CD4-positive, alpha-beta memory T cell (primary cell): ENCODE data around the gene BCAR1. TPM values are rescaled to one million over a fixed set of nuclear protein-coding genes. Genes with fewer than 3 reads are reported as not detected.

Experiments
- CTCF ChIA-PET: fragments of 350-600 bp; sonication (Branson Sonifier 250); formaldehyde crosslinking; loops from one replicate; lab custom pipeline; 2021; ENCODE audit warnings: inconsistent platforms; ENCODE audit not compliant: partially characterized antibody; lab: Charles Lee
- POLR2A ChIA-PET: fragments of 350-600 bp; sonication (Branson Sonifier 250); formaldehyde crosslinking; loops from one replicate; lab custom pipeline; 2021; ENCODE audit not compliant: partially characterized antibody; lab: Charles Lee
- DNase-seq, 5 donors: peaks; one replicate each; pipeline versions ENCODE4 v3.0.0 to v3.0.0-alpha.2; 2020 to 2022; ENCODE audit warnings: mixed read lengths in 1 of 5
- H3K27ac ChIP-seq: one replicate; pipeline ENCODE4 v1.7.0; 2013; ENCODE audit warnings: low read depth, low read length
- H3K27me3 ChIP-seq: 2 replicates; pipeline ENCODE4 v1.7.0; 2013; ENCODE audit warnings: mild to moderate bottlenecking, low read length, moderate library complexity; ENCODE audit not compliant: insufficient read depth
- H3K36me3 ChIP-seq: 2 replicates; pipeline ENCODE4 v1.7.0; 2013; ENCODE audit warnings: mild to moderate bottlenecking, low read length, moderate library complexity; ENCODE audit not compliant: insufficient read depth
- H3K4me1 ChIP-seq: 2 replicates; pipeline ENCODE4 v1.7.0; 2013; ENCODE audit warnings: mild to moderate bottlenecking, low read length, moderate library complexity; ENCODE audit not compliant: insufficient read depth
- H3K4me3 ChIP-seq, 2 donors: one replicate each; pipeline ENCODE4 v1.7.0; 2013; ENCODE audit warnings: low read length in 2 of 2, mild to moderate bottlenecking in 1 of 2
- H3K9me3 ChIP-seq, 2 donors: one replicate each; pipeline ENCODE4 v1.7.0; 2013; ENCODE audit warnings: low read length in 2 of 2, control low read depth in 1 of 2; ENCODE audit not compliant: control insufficient read depth in 1 of 2
- H3K27ac Mint-ChIP-seq, 7 donors: one replicate each; pipeline ENCODE4 v1.8.0; 2020 to 2021; ENCODE audit warnings: mixed read lengths in 7 of 7, mild to moderate bottlenecking in 6 of 7, inconsistent platforms in 3 of 7, moderate library complexity in 3 of 7
- H3K27me3 Mint-ChIP-seq, 2 donors: one replicate each; pipeline ENCODE4 v1.8.0; 2020 to 2021; ENCODE audit warnings: mixed read lengths in 2 of 2
- H3K36me3 Mint-ChIP-seq, 2 donors: one replicate each; pipeline ENCODE4 v1.8.0; 2020 to 2021; ENCODE audit warnings: mixed read lengths in 2 of 2, inconsistent platforms in 1 of 2, mild to moderate bottlenecking in 1 of 2
- H3K4me1 Mint-ChIP-seq, 4 donors: one replicate each; pipeline ENCODE4 v1.8.0; 2020 to 2021; ENCODE audit warnings: mixed read lengths in 4 of 4, mild to moderate bottlenecking in 1 of 4
- H3K4me3 Mint-ChIP-seq, 8 donors: one replicate each; pipeline ENCODE4 v1.8.0; 2020 to 2021; ENCODE audit warnings: mixed read lengths in 8 of 8, mild to moderate bottlenecking in 7 of 8, moderate library complexity in 6 of 8, inconsistent platforms in 3 of 8
- H3K9me3 Mint-ChIP-seq, 8 donors: one replicate each; pipeline ENCODE4 v1.8.0; 2020 to 2021; ENCODE audit warnings: mixed read lengths in 8 of 8, mild to moderate bottlenecking in 5 of 8, inconsistent platforms in 3 of 8, moderate library complexity in 1 of 8
- intact Hi-C: fragments of 100-400 bp; cut with micrococcal nuclease; formaldehyde crosslinking; loops from one replicate; pipeline ENCODE4 v1.15.1; 2023
- polyA plus RNA-seq, 2 donors: library from polyadenylated mRNA; unstranded; fragments of 300-500 nt; fragmentation: Illumina TruSeq; gene quantifications; one replicate each; pipeline ENCODE4 v1.2.3, GENCODE V29; 2021
- total RNA-seq, 2 experiments: library from RNA; stranded (reverse); gene quantifications; one replicate each; pipeline ENCODE4 v1.2.3, GENCODE V29; 2021

BCAR1 gene
- total and polyA plus RNA-seq, 4 experiments from 2014 or later = 0.30 to 0.36 TPM; not detected in 2

- Histone ChIP-seq H3K9me3 (no peaks in the 10 kb centered on the region), H3K4me1 (peaks cover 17% of the 10 kb centered on the region), H3K36me3 (peaks cover 14% of the 10 kb centered on the region), H3K4me3 (no peak overlapping the region), H3K27me3 (no peaks in the 10 kb centered on the region), H3K27ac (no peak overlapping the region)
- no peak for DNase-seq
- peaks cover 12 to 15% (median 14%) of the 10 kb centered on the region in 4 donors for H3K4me1 Mint-ChIP-seq
- no peak overlapping the region for H3K4me3 Mint-ChIP-seq
- H3K27me3 Mint-ChIP-seq = peaks cover 0 to 6% of the 10 kb centered on the region in 2 donors
- ChIA-PET POLR2A (interaction anchor here (0.7 kb wide), 1 partner anchor 13 kb away, joined by 3 read pairs; no protein-coding TSS in a partner anchor), CTCF (interaction anchor here (0.8 to 1.2 kb wide), 2 partner anchors 59 to 93 kb away, joined by 4 to 9 read pairs; no protein-coding TSS in a partner anchor)
- H3K9me3 Mint-ChIP-seq = no peaks in the 10 kb centered on the region
- H3K27ac Mint-ChIP-seq = no peak overlapping the region
- intact Hi-C loops = no loop called here
- peaks cover 52 to 58% of the 10 kb centered on the region in 2 donors for H3K36me3 Mint-ChIP-seq
Measured at GRCh38 chr16:75292691-75293090, 41.3 kb upstream of the BCAR1 start.

- H3K27ac ChIP-seq = no peak overlapping the region
Measured at GRCh38 chr16:75289189-75289588, 37.8 kb upstream of the BCAR1 start.

GRCh38 chr16:75288596-75289120, 37.2 kb upstream of the BCAR1 start:
- H3K9me3 Mint-ChIP-seq = no peaks in the 10 kb centered on the region
- peaks cover 28 to 41% of the 10 kb centered on the region in 2 donors for H3K36me3 Mint-ChIP-seq
- peaks cover 14% of the 10 kb centered on the region for H3K36me3 ChIP-seq
- peaks cover 0 to 6% of the 10 kb centered on the region in 2 donors for H3K27me3 Mint-ChIP-seq
- peak overlapping the region in 7 of 8 donors; percentile 37 to 82 (median 69) for H3K4me3 Mint-ChIP-seq
- H3K4me3 ChIP-seq = no peak overlapping the region
- no peaks in the 10 kb centered on the region for H3K9me3 ChIP-seq
- DNase-seq = peak; percentile 70 to 79 (median 75)
- intact Hi-C loops = no loop called here
- peaks cover 18% of the 10 kb centered on the region for H3K4me1 ChIP-seq
- H3K4me1 Mint-ChIP-seq = peaks cover 12 to 20% (median 15%) of the 10 kb centered on the region in 4 donors
- POLR2A ChIA-PET = no interaction called here
- peak overlapping the region in 6 of 7 donors; percentile 12 to 93 (median 60) for H3K27ac Mint-ChIP-seq
- H3K27ac ChIP-seq = no peak overlapping the region
- CTCF ChIA-PET = interaction anchor here (2.2 kb wide), 1 partner anchor 55 kb away, joined by 7 read pairs; no protein-coding TSS in a partner anchor
- H3K27me3 ChIP-seq = no peaks in the 10 kb centered on the region

More at GRCh38 chr16:75289189-75289588, 37.8 kb upstream of the BCAR1 start:
- no peaks in the 10 kb centered on the region for H3K27me3 ChIP-seq
- H3K9me3 ChIP-seq = no peaks in the 10 kb centered on the region
- no peak for DNase-seq
- Mint-ChIP-seq H3K36me3 (peaks cover 32 to 47% of the 10 kb centered on the region in 2 donors), H3K9me3 (no peaks in the 10 kb centered on the region), H3K27me3 (peaks cover 0 to 6% of the 10 kb centered on the region in 2 donors), H3K27ac (peak overlapping the region in 2 of 7 donors; percentile 68 to 92), H3K4me3 (peak overlapping the region in 2 of 8 donors; percentile 37 to 82), H3K4me1 (peaks cover 12 to 20% (median 15%) of the 10 kb centered on the region in 4 donors)
- no peak overlapping the region for H3K4me3 ChIP-seq
- ChIA-PET CTCF (interaction anchor here (2.2 kb wide), 1 partner anchor 56 kb away, joined by 7 read pairs; no protein-coding TSS in a partner anchor), POLR2A (no interaction called here)
- H3K36me3 ChIP-seq = peaks cover 14% of the 10 kb centered on the region
- intact Hi-C loops = no loop called here
- peaks cover 18% of the 10 kb centered on the region for H3K4me1 ChIP-seq

GRCh38 chr16:75288181-75288580, 36.8 kb upstream of the BCAR1 start:
- intact Hi-C loops = no loop called here

GRCh38 chr16:75287708-75288107, 36.3 kb upstream of the BCAR1 start:
- no peak overlapping the region for H3K27ac Mint-ChIP-seq
- Histone ChIP-seq H3K4me3 (no peak overlapping the region), H3K27ac (no peak overlapping the region), H3K4me1 (peaks cover 18% of the 10 kb centered on the region), H3K9me3 (no peaks in the 10 kb centered on the region), H3K27me3 (no peaks in the 10 kb centered on the region), H3K36me3 (peaks cover 10% of the 10 kb centered on the region)
- H3K4me3 Mint-ChIP-seq = peak overlapping the region in 1 of 8 donors; percentile 26
- peaks cover 0 to 6% of the 10 kb centered on the region in 2 donors for H3K27me3 Mint-ChIP-seq
- CTCF ChIA-PET = interaction anchor here (2.2 kb wide), 1 partner anchor 54 kb away, joined by 7 read pairs; no protein-coding TSS in a partner anchor
- no peaks in the 10 kb centered on the region for H3K9me3 Mint-ChIP-seq
- intact Hi-C loops = no loop called here
- peaks cover 22 to 32% of the 10 kb centered on the region in 2 donors for H3K36me3 Mint-ChIP-seq
- POLR2A ChIA-PET = no interaction called here
- DNase-seq = no peak
- H3K4me1 Mint-ChIP-seq = peaks cover 12 to 20% (median 15%) of the 10 kb centered on the region in 4 donors

More at GRCh38 chr16:75288181-75288580, 36.8 kb upstream of the BCAR1 start:
- Mint-ChIP-seq H3K27ac (peak overlapping the region in 5 of 7 donors; percentile 12 to 93 (median 68)), H3K27me3 (peaks cover 0 to 6% of the 10 kb centered on the region in 2 donors), H3K4me3 (peak overlapping the region in 7 of 8 donors; percentile 37 to 82 (median 69)), H3K4me1 (peaks cover 12 to 20% (median 15%) of the 10 kb centered on the region in 4 donors), H3K9me3 (no peaks in the 10 kb centered on the region), H3K36me3 (peaks cover 27 to 37% of the 10 kb centered on the region in 2 donors)
- H3K27ac ChIP-seq = no peak overlapping the region
- POLR2A ChIA-PET = no interaction called here
- DNase-seq = no peak
- CTCF ChIA-PET = interaction anchor here (2.2 kb wide), 1 partner anchor 55 kb away, joined by 7 read pairs; no protein-coding TSS in a partner anchor
- no peaks in the 10 kb centered on the region for H3K27me3 ChIP-seq
- no peaks in the 10 kb centered on the region for H3K9me3 ChIP-seq
- no peak overlapping the region for H3K4me3 ChIP-seq
- peaks cover 14% of the 10 kb centered on the region for H3K36me3 ChIP-seq
- H3K4me1 ChIP-seq = peaks cover 18% of the 10 kb centered on the region

GRCh38 chr16:75286389-75286788, 35.0 kb upstream of the BCAR1 start:
- no peak overlapping the region for H3K27ac ChIP-seq
- no peak overlapping the region for H3K4me3 ChIP-seq
- H3K27me3 ChIP-seq = no peaks in the 10 kb centered on the region
- Mint-ChIP-seq H3K4me1 (peaks cover 12 to 20% (median 15%) of the 10 kb centered on the region in 4 donors), H3K9me3 (no peaks in the 10 kb centered on the region), H3K27ac (no peak overlapping the region), H3K36me3 (peaks cover 9 to 24% of the 10 kb centered on the region in 2 donors), H3K4me3 (no peak overlapping the region), H3K27me3 (peaks cover 0 to 6% of the 10 kb centered on the region in 2 donors)
- intact Hi-C loops = no loop called here
- CTCF ChIA-PET = no interaction called here
- H3K4me1 ChIP-seq = peaks cover 18% of the 10 kb centered on the region
- no peak for DNase-seq
- no peaks in the 10 kb centered on the region for H3K9me3 ChIP-seq
- POLR2A ChIA-PET = no interaction called here
- H3K36me3 ChIP-seq = no peaks in the 10 kb centered on the region
